ENCODE results near the gene TNPO1.
A peak's percentile ranks its signal among the peaks of the same experiment; 100 is the strongest.

The TNPO1 gene

DNA sequence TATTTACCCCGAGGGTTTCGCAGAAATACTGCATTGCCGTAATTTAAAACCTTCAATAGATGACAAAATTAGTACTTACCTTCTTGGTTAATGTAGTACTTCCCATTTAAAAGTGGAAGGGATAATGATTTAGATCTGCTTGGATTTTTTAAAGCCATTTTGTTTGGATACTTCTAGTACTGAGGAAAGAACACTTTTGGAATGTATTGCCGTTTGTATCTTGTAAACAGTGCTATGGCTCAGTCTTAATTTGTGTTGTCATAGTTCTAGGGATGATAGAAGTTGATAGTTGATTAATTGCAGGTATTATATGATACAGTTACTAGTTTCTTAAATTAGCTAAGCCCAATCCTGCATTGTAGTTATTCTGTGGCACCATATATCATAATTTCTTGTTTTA, 33.1 kb downstream of the TNPO1 start:
- TF ChIP-seq, protein P1, sequence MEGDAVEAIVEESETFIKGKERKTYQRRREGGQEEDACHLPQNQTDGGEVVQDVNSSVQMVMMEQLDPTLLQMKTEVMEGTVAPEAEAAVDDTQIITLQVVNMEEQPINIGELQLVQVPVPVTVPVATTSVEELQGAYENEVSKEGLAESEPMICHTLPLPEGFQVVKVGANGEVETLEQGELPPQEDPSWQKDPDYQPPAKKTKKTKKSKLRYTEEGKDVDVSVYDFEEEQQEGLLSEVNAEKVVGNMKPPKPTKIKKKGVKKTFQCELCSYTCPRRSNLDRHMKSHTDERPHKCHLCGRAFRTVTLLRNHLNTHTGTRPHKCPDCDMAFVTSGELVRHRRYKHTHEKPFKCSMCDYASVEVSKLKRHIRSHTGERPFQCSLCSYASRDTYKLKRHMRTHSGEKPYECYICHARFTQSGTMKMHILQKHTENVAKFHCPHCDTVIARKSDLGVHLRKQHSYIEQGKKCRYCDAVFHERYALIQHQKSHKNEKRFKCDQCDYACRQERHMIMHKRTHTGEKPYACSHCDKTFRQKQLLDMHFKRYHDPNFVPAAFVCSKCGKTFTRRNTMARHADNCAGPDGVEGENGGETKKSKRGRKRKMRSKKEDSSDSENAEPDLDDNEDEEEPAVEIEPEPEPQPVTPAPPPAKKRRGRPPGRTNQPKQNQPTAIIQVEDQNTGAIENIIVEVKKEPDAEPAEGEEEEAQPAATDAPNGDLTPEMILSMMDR (IDR thresholded peaks at IDR 0.05): no peak
- peak overlapping the region in 1 of 2 donors; percentile 81 for H3K27ac ChIP-seq
- H3K4me3 ChIP-seq: peak overlapping the region; percentile 96
- no peak for DNase-seq (ENCODE audit: low spot score)

DNA sequence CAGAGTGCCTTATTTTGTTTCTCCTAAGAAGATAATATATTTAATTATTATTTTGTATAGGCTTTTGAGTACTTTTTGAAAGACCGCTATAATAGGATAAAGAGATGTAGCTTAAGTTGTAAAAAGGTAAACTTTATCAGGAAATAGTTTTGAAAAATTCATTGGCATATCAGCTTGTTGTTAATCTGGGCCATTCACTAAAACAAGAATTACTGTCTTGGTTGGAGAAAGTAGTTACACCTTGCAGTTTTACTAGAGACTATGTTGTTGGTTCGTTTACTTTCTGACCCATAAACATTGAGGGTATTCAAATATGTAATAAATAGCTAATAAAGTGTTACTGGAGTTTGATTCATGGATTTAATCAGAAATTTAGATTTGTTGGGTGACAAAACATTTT, 33.7 kb downstream of the TNPO1 start:
- H3K4me3 ChIP-seq: peak overlapping the region; percentile 96
- DNase-seq (ENCODE audit: low spot score): no peak
- TF ChIP-seq, protein P1 (IDR thresholded peaks at IDR 0.05): no peak
- H3K27ac ChIP-seq: peak overlapping the region in 1 of 2 donors; percentile 7

DNA sequence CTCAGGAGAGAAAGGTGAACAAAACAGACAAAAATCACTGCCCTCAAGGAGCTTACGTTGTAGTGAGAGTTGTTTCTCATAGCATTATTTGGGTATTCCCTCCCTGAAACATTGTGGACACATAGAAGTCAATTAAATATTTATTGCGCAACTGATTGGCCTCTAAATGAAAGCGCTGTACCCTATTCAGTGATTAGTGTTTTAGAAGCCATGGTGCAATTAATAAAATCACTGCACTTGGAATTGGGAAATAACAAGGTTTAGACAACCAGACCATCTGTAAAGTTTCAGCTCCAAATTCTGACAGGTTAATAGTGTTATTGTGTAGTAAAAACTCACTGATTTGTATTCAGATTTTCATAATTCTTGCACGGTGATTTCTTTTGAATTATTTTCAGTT, 35.9 kb downstream of the TNPO1 start:
- Histone ChIP-seq H3K27ac (no peak overlapping the region), H3K4me3 (no peak overlapping the region)
- no peak for DNase-seq (ENCODE audit: low spot score)
- TF ChIP-seq, protein P1 (IDR thresholded peaks at IDR 0.05): no peak

DNA sequence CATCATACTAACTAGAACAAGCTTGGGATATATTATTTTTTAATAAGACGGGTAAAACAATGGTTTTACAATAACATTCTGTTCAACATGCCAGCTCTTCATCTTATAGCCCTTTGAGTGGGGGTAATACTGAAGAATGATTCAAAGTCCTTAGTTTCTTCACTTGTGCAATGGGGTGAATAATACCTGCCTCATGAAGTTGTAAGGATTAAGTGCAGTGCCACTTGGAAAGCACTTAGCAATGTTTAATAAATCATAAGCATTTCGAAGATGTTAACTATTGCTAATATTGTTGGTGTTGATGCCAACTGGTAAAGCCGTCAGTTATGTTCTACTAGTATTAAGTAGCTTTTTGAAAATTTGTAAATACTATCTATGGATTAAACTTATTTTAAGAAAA, 38.0 kb downstream of the TNPO1 start:
- H3K27ac ChIP-seq: no peak overlapping the region
- TF ChIP-seq, protein P1 (IDR thresholded peaks at IDR 0.05): no peak
- DNase-seq (ENCODE audit: low spot score): no peak
- H3K4me3 ChIP-seq: no peak overlapping the region

DNA sequence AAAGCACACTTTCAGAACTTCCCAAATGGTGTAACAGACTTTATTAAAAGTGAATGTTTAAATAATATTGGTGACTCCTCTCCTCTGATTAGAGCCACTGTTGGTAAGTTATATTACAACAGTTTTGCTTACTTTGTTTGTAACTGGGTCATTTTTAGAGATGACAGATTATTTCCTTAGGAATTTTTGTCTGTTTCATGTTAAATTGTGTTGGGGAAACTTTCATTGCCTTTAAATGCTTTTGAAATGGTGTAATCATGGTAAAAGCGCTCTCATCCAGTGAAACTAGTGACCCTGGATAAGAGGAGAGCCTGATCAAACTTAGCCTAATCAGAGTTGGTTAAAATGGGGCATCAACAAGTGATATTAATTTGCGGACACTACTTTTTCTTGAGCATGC, 39.4 kb downstream of the TNPO1 start:
- TF ChIP-seq, protein P1 (IDR thresholded peaks at IDR 0.05): no peak
- DNase-seq (ENCODE audit: low spot score): no peak
- no peak overlapping the region for H3K27ac ChIP-seq
- no peak overlapping the region for H3K4me3 ChIP-seq

DNA sequence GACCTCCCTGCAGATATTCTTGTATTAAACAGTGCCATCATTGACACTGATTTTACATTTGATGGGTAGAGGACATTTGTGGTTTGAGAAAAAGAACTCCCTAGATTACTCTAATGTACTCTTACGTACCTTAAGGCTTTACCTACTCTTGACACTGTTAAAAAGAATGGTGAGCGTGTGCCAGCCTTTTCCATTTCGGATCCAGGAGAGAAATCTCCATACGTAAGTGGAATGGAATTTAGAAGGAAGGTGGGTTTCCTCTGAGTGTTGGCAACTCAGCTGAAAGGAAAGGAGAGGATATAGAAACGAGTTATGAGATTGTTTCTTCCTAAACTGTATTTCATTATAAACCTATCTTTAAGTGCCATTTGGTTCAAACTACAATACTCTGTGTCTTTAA, 40.9 kb downstream of the TNPO1 start:
- H3K27ac ChIP-seq: no peak overlapping the region

DNA sequence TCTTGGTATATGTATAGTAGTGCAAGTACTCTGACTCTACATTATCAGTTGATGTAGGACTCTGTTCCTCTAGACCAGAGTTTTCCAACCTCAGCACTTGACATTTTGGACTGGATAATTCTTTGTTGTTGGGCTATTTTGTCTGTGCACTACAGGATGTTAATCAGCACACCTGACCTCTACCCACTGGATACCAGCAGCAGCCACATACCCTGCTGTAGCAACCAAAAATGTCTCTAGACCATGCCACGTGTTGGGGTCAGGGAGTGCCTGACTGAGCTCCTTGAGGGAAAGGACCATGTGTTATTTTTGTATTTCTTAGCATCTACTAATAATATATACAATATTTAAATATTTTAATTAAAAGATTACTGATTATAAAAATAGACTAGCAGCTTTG, 42.7 kb downstream of the TNPO1 start:
- Histone ChIP-seq H3K27ac (no peak overlapping the region), H3K4me3 (no peak overlapping the region)
- no peak for DNase-seq (ENCODE audit: low spot score)
- TF ChIP-seq, protein P1 (IDR thresholded peaks at IDR 0.05): no peak

More for the DNA sequence above, 40.9 kb downstream of the TNPO1 start:
- DNase-seq (ENCODE audit: low spot score): no peak
- TF ChIP-seq, protein P1 (IDR thresholded peaks at IDR 0.05): no peak
- no peak overlapping the region for H3K4me3 ChIP-seq
